Neural cell (in vitro differentiated cells): ENCODE data around the gene CDK5RAP2. TPM values are rescaled to one million over a fixed set of nuclear protein-coding genes. Genes with fewer than 3 reads are reported as not detected.

Source experiments
- H2AFZ ChIP-seq: fragments of 200-600, 300-800 bp; sonication (generic), shearing (Covaris generic); 2 replicates; pipeline ENCODE4 v1.6.0; 2014; ENCODE audit warnings: low read depth, mild to moderate bottlenecking, antibody characterized with exemption, low read length, moderate library complexity
- H3F3A ChIP-seq: fragments of 200-600 bp; shearing (Covaris generic); 2 replicates; pipeline ENCODE4 v1.6.1; 2016; ENCODE audit warnings: mild to moderate bottlenecking, moderate library complexity, mixed read lengths, antibody characterized with exemption, low read length; ENCODE audit not compliant: insufficient read depth, poor library complexity, severe bottlenecking
- H3K27ac ChIP-seq: fragments of 200-600, 300-800 bp; sonication (generic), shearing (Covaris generic); 2 replicates; pipeline ENCODE4 v1.5.1; 2014; ENCODE audit warnings: mild to moderate bottlenecking, low read length, moderate library complexity
- H3K27me3 ChIP-seq: fragments of 300-800, 200-600 bp; sonication (generic), shearing (Covaris generic); 2 replicates; pipeline ENCODE4 v1.6.0; 2014; ENCODE audit warnings: mild to moderate bottlenecking, low read depth, low read length, moderate library complexity; ENCODE audit not compliant: insufficient read depth
- H3K36me3 ChIP-seq: fragments of 300-800, 200-600 bp; sonication (generic), shearing (Covaris generic); 2 replicates; pipeline ENCODE4 v1.5.1; 2014; ENCODE audit warnings: mild to moderate bottlenecking, antibody characterized with exemption, low read length, moderate library complexity; ENCODE audit not compliant: insufficient read depth
- H3K4me2 ChIP-seq: fragments of 300-800, 200-600 bp; sonication (generic), shearing (Covaris generic); 2 replicates; pipeline ENCODE4 v1.6.0; 2014; ENCODE audit warnings: mild to moderate bottlenecking, low read length
- H3K4me3 ChIP-seq: fragments of 300-800, 200-600 bp; sonication (generic), shearing (Covaris generic); 2 replicates; pipeline ENCODE4 v1.5.1; 2014; ENCODE audit warnings: mild to moderate bottlenecking, low read length, moderate library complexity
- H3K79me2 ChIP-seq: fragments of 200-600 bp; shearing (Covaris generic); replicated peaks from 2 replicates; pipeline ENCODE4 v1.6.0; 2014; ENCODE audit warnings: mild to moderate bottlenecking, low read length, moderate library complexity; ENCODE audit not compliant: insufficient read depth
- H3K9ac ChIP-seq: fragments of 300-800, 200-600 bp; sonication (generic), shearing (Covaris generic); 2 replicates; pipeline ENCODE4 v1.6.1; 2016; ENCODE audit warnings: mild to moderate bottlenecking, low read length, mixed read lengths
- H3K9me2 ChIP-seq: fragments of 200-600 bp; shearing (Covaris generic); 2 replicates; pipeline ENCODE4 v1.6.1; 2016; ENCODE audit warnings: mild to moderate bottlenecking, low read length, mixed read lengths; ENCODE audit not compliant: insufficient read depth
- H3K9me3 ChIP-seq: fragments of 200-600, 300-800 bp; sonication (generic), shearing (Covaris generic); 2 replicates; pipeline ENCODE4 v1.6.1; 2016; ENCODE audit warnings: mild to moderate bottlenecking, mixed run types, low read length, moderate library complexity, mixed read lengths
- H4K20me1 ChIP-seq: fragments of 200-600 bp; shearing (Covaris generic); 2 replicates; pipeline ENCODE4 v1.6.1; 2016; ENCODE audit warnings: mild to moderate bottlenecking, mixed run types; ENCODE audit not compliant: insufficient read depth
- CTCF ChIP-seq: fragments of 450-650 bp; IDR thresholded peaks from 2 replicates; pipeline ENCODE4 v1.5.1; 2014; ENCODE audit warnings: antibody characterized with exemption, mild to moderate bottlenecking, moderate library complexity; ENCODE audit not compliant: poor library complexity, severe bottlenecking
- EP300 ChIP-seq: fragments of 450-650 bp; conservative IDR thresholded peaks from 2 replicates; pipeline ENCODE4 v1.6.1; 2014; ENCODE audit warnings: antibody characterized with exemption, mild to moderate bottlenecking, moderate library complexity; ENCODE audit not compliant: poor library complexity, severe bottlenecking
- EZH2 ChIP-seq: fragments of 200-600, 300-800 bp; shearing (Covaris generic), sonication (generic); IDR thresholded peaks from 2 replicates; pipeline ENCODE4 v1.6.1; 2014; ENCODE audit warnings: antibody characterized with exemption, low read length, borderline replicate concordance, mild to moderate bottlenecking; ENCODE audit not compliant: insufficient read depth, poor library complexity, severe bottlenecking
- MXI1 ChIP-seq: fragments of 450-650 bp; conservative IDR thresholded peaks from 2 replicates; pipeline ENCODE4 v1.6.1; 2014; ENCODE audit warnings: antibody characterized with exemption, mild to moderate bottlenecking; ENCODE audit not compliant: poor library complexity, severe bottlenecking
- POLR2AphosphoS5 ChIP-seq: IDR thresholded peaks from 2 replicates; pipeline ENCODE4 v1.6.1; 2012
- RAD21 ChIP-seq: fragments of 450-650 bp; conservative IDR thresholded peaks from 2 replicates; pipeline ENCODE4 v1.6.1; 2014; ENCODE audit warnings: antibody characterized with exemption, mild to moderate bottlenecking, moderate library complexity
- SMC3 ChIP-seq: fragments of 450-650 bp; conservative IDR thresholded peaks from 2 replicates; pipeline ENCODE4 v1.6.1; 2014; ENCODE audit warnings: antibody characterized with exemption, mild to moderate bottlenecking, moderate library complexity; ENCODE audit not compliant: poor library complexity
- TAF1 ChIP-seq: IDR thresholded peaks from 2 replicates; pipeline ENCODE4 v1.6.1; 2012; ENCODE audit warnings: low read depth
- polyA plus RNA-seq: library from polyadenylated mRNA; depleted of rRNA; stranded (reverse); fragments of >200 nt; gene quantifications from 2 replicates; pipeline ENCODE4 v1.2.3, GENCODE V29; 2014
- TF ChIP-seq, protein P1 (sequence below): IDR thresholded peaks from 2 replicates; pipeline ENCODE4 v1.6.1; 2012; ENCODE audit warnings: borderline replicate concordance

Gene CDK5RAP2
- polyA plus RNA-seq, 1 donor from 2014 or later, result 43.3 TPM

DNA sequence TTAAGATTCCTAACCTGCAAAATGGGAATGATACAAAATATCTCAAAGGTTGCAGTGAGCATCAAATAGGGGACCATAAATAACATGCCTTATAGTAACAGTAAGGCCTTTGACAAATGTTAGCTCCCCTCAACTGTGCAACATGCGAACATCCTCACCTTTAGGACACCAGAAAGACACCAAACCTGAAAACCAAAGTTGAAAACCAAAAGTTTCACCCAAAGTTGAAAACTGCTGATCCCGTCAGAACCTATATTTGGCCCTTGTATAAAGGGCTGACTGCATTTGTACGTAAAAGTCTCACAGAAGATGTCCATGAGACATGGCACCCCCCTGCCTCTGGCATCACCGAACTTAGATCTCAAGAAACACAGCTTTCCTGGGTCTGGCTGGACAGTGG, 12.1 kb downstream of the CDK5RAP2 start:
- peaks cover 4% of the 10 kb centered on the region for H3K36me3 ChIP-seq
- no peak overlapping the region for H3K4me3 ChIP-seq
- no peaks in the 10 kb centered on the region for H3F3A ChIP-seq
- H2AFZ ChIP-seq, result no peak overlapping the region
- no peaks in the 10 kb centered on the region for H3K9me2 ChIP-seq
- H3K27me3 ChIP-seq, result no peaks in the 10 kb centered on the region
- H3K27ac ChIP-seq, result no peak overlapping the region
- no peak overlapping the region for H3K9ac ChIP-seq
- peaks cover 6% of the 10 kb centered on the region for H3K79me2 ChIP-seq
- no peaks in the 10 kb centered on the region for H3K9me3 ChIP-seq
- H3K4me2 ChIP-seq, result no peak overlapping the region
- no peaks in the 10 kb centered on the region for H4K20me1 ChIP-seq
- no peak for TF ChIP-seq SMC3
- TF ChIP-seq POLR2AphosphoS5, result no peak
- no peak for TF ChIP-seq EZH2
- no peak for TF ChIP-seq EP300
- TF ChIP-seq, protein P1, sequence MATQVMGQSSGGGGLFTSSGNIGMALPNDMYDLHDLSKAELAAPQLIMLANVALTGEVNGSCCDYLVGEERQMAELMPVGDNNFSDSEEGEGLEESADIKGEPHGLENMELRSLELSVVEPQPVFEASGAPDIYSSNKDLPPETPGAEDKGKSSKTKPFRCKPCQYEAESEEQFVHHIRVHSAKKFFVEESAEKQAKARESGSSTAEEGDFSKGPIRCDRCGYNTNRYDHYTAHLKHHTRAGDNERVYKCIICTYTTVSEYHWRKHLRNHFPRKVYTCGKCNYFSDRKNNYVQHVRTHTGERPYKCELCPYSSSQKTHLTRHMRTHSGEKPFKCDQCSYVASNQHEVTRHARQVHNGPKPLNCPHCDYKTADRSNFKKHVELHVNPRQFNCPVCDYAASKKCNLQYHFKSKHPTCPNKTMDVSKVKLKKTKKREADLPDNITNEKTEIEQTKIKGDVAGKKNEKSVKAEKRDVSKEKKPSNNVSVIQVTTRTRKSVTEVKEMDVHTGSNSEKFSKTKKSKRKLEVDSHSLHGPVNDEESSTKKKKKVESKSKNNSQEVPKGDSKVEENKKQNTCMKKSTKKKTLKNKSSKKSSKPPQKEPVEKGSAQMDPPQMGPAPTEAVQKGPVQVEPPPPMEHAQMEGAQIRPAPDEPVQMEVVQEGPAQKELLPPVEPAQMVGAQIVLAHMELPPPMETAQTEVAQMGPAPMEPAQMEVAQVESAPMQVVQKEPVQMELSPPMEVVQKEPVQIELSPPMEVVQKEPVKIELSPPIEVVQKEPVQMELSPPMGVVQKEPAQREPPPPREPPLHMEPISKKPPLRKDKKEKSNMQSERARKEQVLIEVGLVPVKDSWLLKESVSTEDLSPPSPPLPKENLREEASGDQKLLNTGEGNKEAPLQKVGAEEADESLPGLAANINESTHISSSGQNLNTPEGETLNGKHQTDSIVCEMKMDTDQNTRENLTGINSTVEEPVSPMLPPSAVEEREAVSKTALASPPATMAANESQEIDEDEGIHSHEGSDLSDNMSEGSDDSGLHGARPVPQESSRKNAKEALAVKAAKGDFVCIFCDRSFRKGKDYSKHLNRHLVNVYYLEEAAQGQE, result no peak
- no peak for TF ChIP-seq CTCF
- TF ChIP-seq TAF1, result no peak
- no peak for TF ChIP-seq RAD21
- no peak for TF ChIP-seq MXI1

DNA sequence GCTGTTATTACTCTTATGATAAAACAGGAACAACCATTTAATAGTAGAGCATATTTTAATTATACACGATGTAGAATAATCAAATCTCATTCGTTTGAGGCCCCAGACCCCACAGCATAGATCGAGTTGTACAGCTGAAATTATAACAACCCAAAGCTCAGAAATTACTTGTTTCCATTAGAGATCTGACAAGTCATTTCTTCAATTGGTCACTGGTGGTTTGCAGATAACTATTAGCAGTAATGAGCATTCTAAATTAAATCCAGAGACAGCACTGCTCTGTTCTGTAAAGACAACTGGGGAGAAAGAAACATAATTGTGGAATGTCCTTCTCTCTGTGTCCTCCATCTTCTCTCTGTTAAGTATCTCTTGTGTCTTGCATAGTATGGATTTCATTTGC, 12.9 kb downstream of the CDK5RAP2 start:
- H3K79me2 ChIP-seq, result no peaks in the 10 kb centered on the region
- H2AFZ ChIP-seq, result no peak overlapping the region
- H3F3A ChIP-seq, result no peaks in the 10 kb centered on the region
- H3K27ac ChIP-seq, result no peak overlapping the region
- H3K36me3 ChIP-seq, result peaks cover 4% of the 10 kb centered on the region
- no peak overlapping the region for H3K9ac ChIP-seq
- no peak overlapping the region for H3K4me2 ChIP-seq
- TF ChIP-seq CTCF (no peak), EZH2 (no peak), POLR2AphosphoS5 (no peak), RAD21 (no peak), EP300 (no peak), MXI1 (no peak), SMC3 (no peak), TAF1 (no peak)
- TF ChIP-seq, protein P1, result no peak
- H3K9me2 ChIP-seq, result no peaks in the 10 kb centered on the region
- H3K4me3 ChIP-seq, result no peak overlapping the region
- no peaks in the 10 kb centered on the region for H4K20me1 ChIP-seq
- no peaks in the 10 kb centered on the region for H3K27me3 ChIP-seq
- no peaks in the 10 kb centered on the region for H3K9me3 ChIP-seq
